SK-N-MC (cell line): ENCODE results near the gene FBLN1.
A peak's percentile ranks its signal among the peaks of the same experiment; 100 is the strongest.

Source experiments
- DNase-seq: peaks from one replicate; pipeline ENCODE4 v3.0.0-alpha.2; 2011; ENCODE audit warnings: low read depth, low spot score
- H3K27ac ChIP-seq: fragments of 200-600 bp; sonication (generic); 2 replicates; pipeline ENCODE4 v1.5.1; 2016; ENCODE audit warnings: mixed run types
- H3K36me3 ChIP-seq: fragments of 200-600 bp; sonication (generic); 2 replicates; pipeline ENCODE4 v1.6.1; 2017; ENCODE audit warnings: antibody characterized with exemption, low read length, mixed read lengths; ENCODE audit not compliant: insufficient read depth
- H3K4me3 ChIP-seq: fragments of 200-600 bp; sonication (generic); 2 replicates; pipeline ENCODE4 v1.5.1; 2016
- H3K9ac ChIP-seq: fragments of 200-600 bp; sonication (generic); 2 replicates; pipeline ENCODE4 v1.8.0; 2017; ENCODE audit warnings: mixed run types, mixed read lengths; ENCODE audit not compliant: insufficient read length
- H3K9me3 ChIP-seq: fragments of 200-600 bp; sonication (generic); 2 replicates; pipeline ENCODE4 v1.6.1; 2017; ENCODE audit warnings: low read depth, mild to moderate bottlenecking, antibody characterized with exemption, low read length, moderate library complexity, mixed read lengths
- EZH2 ChIP-seq: fragments of 200-600 bp; sonication (generic); IDR thresholded peaks from one replicate; pipeline ENCODE4 v1.6.1; 2017; ENCODE audit warnings: antibody characterized with exemption
- FOXP2 ChIP-seq: optimal IDR thresholded peaks from 2 replicates; pipeline ENCODE3; 2011; ENCODE audit warnings: mild to moderate bottlenecking, moderate library complexity; ENCODE audit not compliant: insufficient read depth; ENCODE audit errors: extremely low read length, control extremely low read depth
- POLR2AphosphoS5 ChIP-seq: IDR thresholded peaks from 2 replicates; pipeline ENCODE4 v1.6.1; 2012; ENCODE audit warnings: mild to moderate bottlenecking, low read depth, low read length, borderline replicate concordance

FBLN1 gene

GRCh38 chr22:45496451-45496941 is 6.2 kb upstream of the FBLN1 start:
- no peaks in the 10 kb centered on the region for H3K9me3 ChIP-seq
- no peak overlapping the region for H3K27ac ChIP-seq
- TF ChIP-seq EZH2 (no peak), FOXP2 (no peak), POLR2AphosphoS5 (no peak)
- H3K4me3 ChIP-seq: no peak overlapping the region
- DNase-seq: no peak
- no peaks in the 10 kb centered on the region for H3K36me3 ChIP-seq
- no peak overlapping the region for H3K9ac ChIP-seq

- TF ChIP-seq POLR2AphosphoS5: no peak
- TF ChIP-seq FOXP2: no peak
- no peak for TF ChIP-seq EZH2
- no peaks in the 10 kb centered on the region for H3K9me3 ChIP-seq
- H3K9ac ChIP-seq: peak overlapping the region; percentile 17
- no peak for DNase-seq
- H3K4me3 ChIP-seq: no peak overlapping the region
- no peaks in the 10 kb centered on the region for H3K36me3 ChIP-seq
- peak overlapping the region; percentile 47; the same call in 1 of the 2 replicates for H3K27ac ChIP-seq
Observed at GRCh38 chr22:45497351-45498145, 5.1 kb upstream of the FBLN1 start.

DNA sequence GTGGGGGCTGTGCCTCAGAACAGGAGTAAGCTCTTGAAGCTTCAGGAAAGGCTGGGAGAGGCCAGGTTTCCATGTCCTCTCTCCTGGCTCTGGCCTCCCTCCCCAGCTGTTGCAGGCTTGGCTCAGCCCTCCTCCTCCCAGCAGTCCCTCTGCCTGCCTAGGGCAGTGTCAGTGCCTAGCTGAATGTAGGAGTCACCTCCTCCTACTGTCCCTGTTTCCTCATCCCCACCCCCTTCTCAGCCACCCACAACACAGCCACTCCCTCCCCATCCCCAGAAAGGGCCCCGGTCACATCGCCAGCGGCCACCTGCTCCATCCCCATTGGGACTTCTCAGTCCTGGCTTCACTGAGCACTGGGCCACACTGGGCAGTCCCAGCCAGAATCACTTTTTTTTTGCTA is 2.9 kb upstream of the FBLN1 start:
- H3K27ac ChIP-seq: no peak overlapping the region
- no peak overlapping the region for H3K9ac ChIP-seq
- no peak for TF ChIP-seq EZH2
- TF ChIP-seq POLR2AphosphoS5: no peak
- no peaks in the 10 kb centered on the region for H3K9me3 ChIP-seq
- no peaks in the 10 kb centered on the region for H3K36me3 ChIP-seq
- H3K4me3 ChIP-seq: no peak overlapping the region
- no peak for DNase-seq

GRCh38 chr22:45503050-45503815 is 550 bp downstream of the FBLN1 start:
- H3K4me3 ChIP-seq: peak overlapping the region; percentile 84
- 0 out of 2 replicates have a peak overlapping the region, but pooled peaks have one; percentile 96 for H3K27ac ChIP-seq
- peak overlapping the region; percentile 81 for H3K9ac ChIP-seq
- H3K36me3 ChIP-seq: no peaks in the 10 kb centered on the region
- no peaks in the 10 kb centered on the region for H3K9me3 ChIP-seq
- TF ChIP-seq POLR2AphosphoS5 (no peak), FOXP2 (no peak), EZH2 (no peak)
- DNase-seq: no peak

- Histone ChIP-seq H3K9me3 (no peaks in the 10 kb centered on the region), H3K27ac (peak overlapping the region; percentile 96; the same call in 1 of the 2 replicates), H3K36me3 (no peaks in the 10 kb centered on the region), H3K9ac (peak overlapping the region; percentile 81), H3K4me3 (peak overlapping the region; percentile 84)
- DNase-seq: no peak
- no peak for TF ChIP-seq POLR2AphosphoS5
- no peak for TF ChIP-seq EZH2
- TF ChIP-seq FOXP2: no peak
Observed at GRCh38 chr22:45503816-45504372, 1.2 kb downstream of the FBLN1 start.

DNA sequence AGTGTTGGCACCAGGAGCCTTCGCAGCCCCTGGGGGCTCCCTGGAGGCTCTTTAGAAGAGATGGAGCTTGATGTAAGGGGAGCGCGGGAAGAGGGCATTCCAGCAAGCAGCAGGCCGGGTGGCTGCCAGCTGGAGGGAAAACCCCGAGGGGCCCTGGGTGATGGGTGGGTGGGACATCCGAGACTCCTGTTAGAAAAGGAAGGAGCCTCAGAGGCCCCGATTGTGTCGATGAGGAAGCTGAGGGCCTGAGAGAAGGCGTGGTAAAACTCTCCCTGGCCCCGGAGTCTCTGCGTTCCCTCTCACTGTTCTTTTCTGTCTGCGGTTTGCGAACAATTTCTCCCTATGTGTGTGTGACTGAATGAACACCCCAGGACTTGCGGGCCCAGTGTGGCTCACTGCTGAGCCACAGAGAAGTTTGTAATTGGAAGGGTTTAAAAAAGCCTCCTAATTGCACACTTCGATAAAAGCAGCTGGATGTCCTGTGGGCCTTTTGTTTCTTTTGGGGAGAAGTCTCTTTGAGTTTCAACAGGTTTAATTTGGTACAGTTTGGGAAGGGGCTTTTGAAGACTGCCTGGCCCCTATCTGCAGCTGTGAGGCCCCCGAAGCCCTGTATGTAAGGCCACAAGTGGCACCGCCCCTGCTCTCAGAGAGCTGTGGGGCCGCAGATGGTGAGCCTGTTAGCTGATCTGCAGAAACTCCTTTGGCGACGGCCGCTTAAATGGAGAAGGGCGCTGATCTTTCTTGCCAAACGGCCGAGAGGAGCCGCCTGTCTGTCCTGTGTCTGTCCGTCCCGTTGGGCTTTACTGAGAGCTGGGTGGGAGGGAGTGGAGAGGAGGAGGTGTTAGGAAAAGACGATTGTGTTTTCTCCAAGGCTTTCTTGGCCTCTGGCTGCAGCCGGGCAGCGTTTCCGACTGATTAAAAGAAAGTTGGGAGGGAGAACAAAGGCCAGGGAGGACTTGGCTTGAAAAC is 2.0 kb downstream of the FBLN1 start:
- Histone ChIP-seq H3K9ac (peak overlapping the region; percentile 81), H3K4me3 (peak overlapping the region; percentile 84), H3K36me3 (no peaks in the 10 kb centered on the region), H3K27ac (peak overlapping the region; percentile 96), H3K9me3 (no peaks in the 10 kb centered on the region)
- TF ChIP-seq EZH2 (no peak), FOXP2 (no peak), POLR2AphosphoS5 (peak; percentile 45; the same call in 1 of the 2 replicates)
- DNase-seq: peak; percentile 26

GRCh38 chr22:45505991-45506747 is 3.5 kb downstream of the FBLN1 start:
- Histone ChIP-seq H3K9me3 (no peaks in the 10 kb centered on the region), H3K36me3 (no peaks in the 10 kb centered on the region), H3K9ac (no peak overlapping the region), H3K27ac (0 out of 2 replicates have a peak overlapping the region, but pooled peaks have one; percentile 42), H3K4me3 (no peak overlapping the region)
- DNase-seq: no peak
- TF ChIP-seq EZH2 (no peak), FOXP2 (no peak), POLR2AphosphoS5 (no peak)
